SKM-1 treated with dmso at 0.1 percent for 144 hours (cell line): ENCODE data around the gene AQP12B.

ENCODE experiments used
- DNase-seq: peaks from one replicate; lab custom pipeline; 2025; ENCODE audit not compliant: unreplicated experiment; lab: John Stamatoyannopoulos, UW

Gene AQP12B

GRCh38 chr2:240718896-240719490 is 36.3 kb upstream of the AQP12B start:
- no peak for DNase-seq

DNA sequence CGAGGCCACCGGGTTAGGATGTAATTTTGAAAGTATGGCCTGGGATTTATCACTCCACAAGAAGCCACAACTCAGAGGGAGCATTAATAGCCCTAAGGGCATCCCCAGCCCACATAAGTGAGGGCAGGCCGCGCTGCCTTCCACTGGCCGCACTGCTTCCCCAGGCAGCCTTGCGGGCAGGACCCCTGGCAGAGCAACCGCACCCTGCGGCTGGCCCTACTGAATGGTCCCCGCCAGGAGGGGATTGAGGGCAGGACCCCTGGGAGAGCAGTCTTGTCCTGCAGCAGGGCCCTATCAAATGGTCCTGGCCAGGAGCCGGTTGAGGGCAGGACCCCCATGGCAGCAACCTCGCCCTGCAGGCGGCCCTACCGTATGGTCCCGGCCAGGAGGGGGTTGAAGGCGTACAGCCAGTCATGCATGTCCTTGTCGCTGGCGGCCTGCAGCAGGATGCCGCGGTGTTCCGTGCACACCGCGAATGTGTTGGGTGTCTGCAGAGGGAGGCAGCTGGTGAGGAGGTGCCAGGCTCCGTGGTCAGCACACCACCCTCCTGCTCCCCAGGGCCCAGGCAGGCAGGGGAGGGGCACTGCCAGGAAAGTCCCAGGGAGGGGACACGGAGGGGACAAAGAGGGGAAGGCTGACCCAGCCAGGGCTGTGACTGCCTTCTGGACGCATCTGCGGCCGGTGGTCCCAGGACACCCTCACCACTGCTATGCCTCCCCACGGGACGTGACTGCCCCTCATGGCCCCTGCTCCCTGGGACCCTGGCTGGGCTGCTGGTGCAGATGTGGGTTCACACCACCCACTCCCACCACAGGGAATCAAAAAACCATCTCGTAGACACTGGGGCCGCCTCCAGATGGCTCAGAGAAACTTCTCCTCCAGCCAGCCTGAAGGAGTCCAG is 35.2 kb upstream of the AQP12B start:
- DNase-seq: no peak

GRCh38 chr2:240717181-240717641 is 34.5 kb upstream of the AQP12B start:
- no peak for DNase-seq

DNA sequence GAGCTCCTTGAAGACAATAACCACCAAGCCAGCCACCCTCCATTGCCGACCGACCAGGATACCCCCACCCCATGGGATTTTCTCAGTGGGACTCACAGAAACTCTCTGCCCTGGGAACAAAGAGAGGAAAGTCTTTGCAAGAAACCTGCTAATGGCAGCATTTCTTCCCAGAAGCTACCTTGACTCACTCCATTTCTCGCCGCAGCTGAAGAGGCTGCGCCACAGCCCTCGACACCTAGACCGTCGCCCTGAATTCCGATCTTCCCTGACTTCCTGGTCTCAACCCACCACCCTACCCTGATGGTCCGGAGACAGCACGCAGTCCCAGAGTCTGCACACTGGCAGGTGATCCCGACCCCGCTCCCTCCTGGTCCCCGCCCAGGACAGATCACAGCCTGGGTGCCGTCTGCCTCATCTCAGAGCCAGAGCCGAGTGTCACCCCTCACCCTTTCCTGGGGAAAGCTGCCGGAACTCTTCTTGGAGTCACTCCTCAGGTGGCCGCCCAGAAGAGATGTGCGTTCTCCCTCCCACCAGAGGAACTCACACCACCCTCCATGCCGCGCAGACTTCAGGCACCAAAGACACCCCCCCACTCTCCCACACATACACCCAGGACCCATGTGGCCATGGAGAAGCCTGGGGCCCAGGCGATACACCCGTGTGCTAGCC is 33.6 kb upstream of the AQP12B start:
- no peak for DNase-seq

- no peak for DNase-seq
These were observed 32.4 kb upstream of the AQP12B start for GRCh38 chr2:240714747-240715725.

DNA sequence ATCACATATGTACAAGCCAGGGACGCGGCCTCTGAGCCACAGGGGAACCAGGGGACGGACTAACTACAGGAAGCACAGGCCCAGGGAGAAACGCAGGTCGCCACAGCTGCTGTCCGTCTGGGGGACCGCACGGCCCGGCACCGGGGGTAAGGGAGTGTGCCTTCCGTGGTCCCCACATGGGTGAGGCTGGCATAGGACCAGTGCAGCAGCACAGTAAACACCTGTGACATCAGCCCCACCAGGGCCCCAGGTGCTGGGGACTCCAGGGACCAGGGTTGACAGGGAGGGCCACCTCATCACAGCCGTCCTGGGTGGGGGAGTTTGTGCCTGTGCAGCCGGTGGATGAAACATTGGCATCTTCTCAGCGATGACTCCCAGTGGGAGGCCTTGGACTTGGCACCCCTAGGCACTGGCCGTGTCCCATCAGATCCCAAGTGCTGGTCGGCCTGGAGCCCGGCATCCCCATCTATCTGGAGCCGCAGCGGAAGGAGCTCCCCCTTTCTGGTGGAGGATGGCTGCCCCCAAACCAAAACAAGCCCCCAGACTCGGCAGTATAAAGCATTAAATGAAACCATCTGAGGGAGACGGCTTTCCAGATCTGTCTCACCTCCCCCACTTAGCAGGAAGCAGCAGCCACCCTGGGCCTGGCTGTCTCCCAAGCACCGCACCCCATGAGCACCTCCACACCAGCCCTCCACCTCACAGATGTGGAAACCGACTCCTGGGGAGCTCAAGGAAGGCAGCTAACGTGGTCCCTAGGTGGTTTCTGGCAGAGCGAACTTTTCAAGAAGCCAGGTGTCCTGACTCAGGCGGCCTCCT is 31.5 kb upstream of the AQP12B start:
- DNase-seq: no peak

GRCh38 chr2:240713071-240713927 is 30.6 kb upstream of the AQP12B start:
- DNase-seq: no peak

- no peak for DNase-seq
These were observed 29.4 kb upstream of the AQP12B start for GRCh38 chr2:240712121-240712520.

DNA sequence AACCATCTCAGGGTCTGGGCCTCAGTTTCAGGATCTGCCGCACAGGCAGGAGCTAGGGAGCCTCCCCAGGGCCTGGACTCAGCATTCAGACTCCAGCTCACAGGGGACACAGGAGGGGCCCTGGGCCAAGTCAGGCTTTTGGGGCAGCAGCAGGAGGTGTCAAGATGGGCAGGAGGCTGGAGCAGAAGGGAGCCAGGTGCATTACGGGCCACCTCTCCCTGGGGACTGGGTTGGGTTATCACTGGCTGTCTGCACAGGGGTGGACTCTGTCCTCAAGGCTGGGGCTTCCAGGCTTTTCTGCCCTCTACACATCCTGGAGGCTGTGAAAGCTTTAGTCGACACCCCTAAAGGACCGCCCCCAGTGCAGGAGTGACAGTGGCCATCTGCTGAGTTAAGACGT is 29.0 kb upstream of the AQP12B start:
- no peak for DNase-seq

DNA sequence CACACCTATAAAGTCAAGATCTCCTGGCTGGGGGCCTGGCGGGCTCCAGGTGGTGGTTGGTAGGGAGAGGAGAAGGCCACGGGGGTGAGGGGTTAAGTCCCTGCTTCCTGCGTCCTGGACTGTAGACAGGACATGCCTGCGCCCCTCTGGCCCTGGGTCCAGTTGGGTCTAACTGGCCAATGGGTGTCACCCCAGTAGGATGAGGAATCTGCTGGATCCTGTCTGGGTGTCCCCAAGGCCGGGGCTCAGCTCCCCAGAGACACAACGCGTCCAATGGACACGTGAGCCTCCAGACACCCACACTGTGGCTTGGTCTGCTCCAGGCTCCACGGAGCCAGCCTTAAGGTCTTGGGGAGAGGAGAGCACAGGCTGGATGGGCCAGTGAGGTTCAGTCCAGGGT is 28.6 kb upstream of the AQP12B start:
- DNase-seq: no peak

DNA sequence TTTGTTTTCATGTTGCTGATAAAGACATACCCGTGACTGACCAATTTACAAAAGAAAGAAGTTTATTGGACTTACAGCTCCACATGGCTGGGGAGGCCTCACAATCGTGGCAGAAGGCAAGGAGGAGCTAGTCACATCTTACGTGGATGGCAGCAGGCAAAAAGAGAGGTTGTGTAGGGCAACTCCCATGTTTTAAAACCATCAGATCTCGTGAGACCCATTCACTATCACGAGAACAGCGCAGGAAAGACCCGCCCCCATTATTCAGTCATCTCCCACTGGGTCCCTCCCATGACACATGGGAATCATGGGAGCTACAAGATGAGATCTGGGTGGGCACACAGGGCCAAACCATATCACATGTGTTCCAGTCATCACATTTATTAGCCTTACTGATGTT is 25.8 kb upstream of the AQP12B start:
- DNase-seq: no peak

DNA sequence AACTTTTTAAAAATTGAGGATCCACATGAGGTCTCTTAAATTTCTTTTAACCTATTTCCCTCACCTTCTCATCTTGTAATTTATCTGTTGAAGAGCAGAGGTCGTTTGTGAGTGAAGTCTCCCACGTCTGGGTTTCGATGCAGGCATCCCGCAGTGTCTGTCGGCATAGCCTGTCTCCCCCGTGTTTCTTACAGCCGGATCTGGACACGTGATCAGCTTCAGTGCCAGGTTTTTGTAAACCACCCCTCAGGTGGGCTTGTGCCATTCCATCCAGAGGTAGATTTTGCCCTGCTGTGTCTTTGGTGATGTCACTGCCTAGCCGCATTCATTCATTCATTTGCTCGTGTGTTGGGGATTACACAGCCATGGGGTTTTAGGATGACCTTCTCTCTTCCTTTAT is 25.1 kb upstream of the AQP12B start:
- DNase-seq: no peak

DNA sequence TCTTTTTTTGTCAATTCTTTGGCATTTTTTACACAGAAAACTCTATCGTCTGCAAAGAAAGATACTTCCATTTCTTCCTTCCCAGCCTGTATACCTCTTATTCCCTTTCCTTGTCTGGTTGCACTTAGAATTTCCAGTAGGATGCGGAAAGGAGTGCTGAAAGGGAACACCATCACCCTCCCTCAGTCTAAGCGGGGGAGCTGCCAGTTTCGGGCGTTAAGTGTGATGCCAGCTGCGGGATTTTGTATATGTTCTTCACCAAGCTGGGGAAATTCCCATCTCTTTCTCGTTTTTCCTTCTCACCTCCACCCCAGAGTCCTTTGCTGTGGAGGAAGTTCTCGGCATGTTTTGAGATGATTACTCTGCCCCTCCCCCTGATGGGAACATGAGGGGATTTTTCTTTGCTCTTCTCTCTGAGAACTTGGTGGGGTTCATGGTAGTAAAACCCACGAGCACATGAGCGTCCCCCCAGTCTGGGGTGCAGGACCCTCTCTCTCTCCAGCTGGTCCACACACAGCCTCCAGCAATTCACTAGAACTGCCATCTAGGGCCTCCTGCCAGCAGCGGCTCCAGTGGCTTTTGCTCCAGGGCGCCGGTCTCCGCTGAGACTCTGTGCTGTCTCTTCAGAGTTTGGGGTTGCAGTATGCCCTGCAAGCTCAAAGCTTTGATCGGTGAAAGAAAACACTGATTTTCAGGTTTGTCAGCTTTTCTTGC is 24.5 kb upstream of the AQP12B start:
- DNase-seq: no peak

DNA sequence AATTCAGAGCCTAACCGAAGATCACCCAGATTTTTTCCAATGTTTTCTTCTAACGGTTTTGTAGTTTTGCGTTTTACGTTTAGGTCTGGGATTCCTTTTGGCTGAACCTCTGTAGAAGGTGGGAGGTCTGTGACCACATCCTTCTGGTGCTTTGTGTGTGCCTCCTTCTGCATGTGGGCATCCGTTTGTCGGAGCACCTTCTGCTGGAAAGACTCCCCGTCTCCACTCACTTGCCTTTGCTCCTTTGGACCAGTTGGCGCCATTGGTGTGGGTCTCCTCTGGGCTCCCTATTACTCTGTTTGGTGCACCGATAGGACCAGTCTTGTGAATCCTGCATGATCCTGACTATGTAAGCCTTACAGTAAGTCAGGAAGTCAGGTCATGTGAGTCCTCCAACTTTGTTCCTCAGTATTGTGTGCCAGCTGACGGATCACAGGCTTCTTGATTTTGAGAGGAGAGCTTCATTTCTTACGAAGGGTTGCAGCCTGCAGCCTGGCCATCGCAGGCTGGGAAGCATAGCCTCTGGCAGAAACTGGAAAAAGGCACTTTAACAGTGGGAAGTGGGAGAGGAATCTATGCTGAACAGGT is 22.6 kb upstream of the AQP12B start:
- no peak for DNase-seq

GRCh38 chr2:240704651-240705050 is 22.0 kb upstream of the AQP12B start:
- no peak for DNase-seq

GRCh38 chr2:240703417-240704341 is 21.0 kb upstream of the AQP12B start:
- DNase-seq: no peak

- no peak for DNase-seq
These were observed 19.9 kb upstream of the AQP12B start for GRCh38 chr2:240702640-240703011.
